GM13976 (cell line): ENCODE results near the gene SPARCL1.

Experiments
- DNase-seq: peaks from one replicate; pipeline ENCODE4 v3.0.0; 2012; ENCODE audit warnings: low spot score
- CTCF ChIP-seq: IDR thresholded peaks from 2 replicates; pipeline ENCODE4 v1.5.1; 2012; ENCODE audit warnings: borderline replicate concordance, mild to moderate bottlenecking; ENCODE audit not compliant: insufficient read depth; ENCODE audit errors: extremely low read depth, missing control alignments, control extremely low read depth
- in situ Hi-C: fragments of 300-500 bp; cut with MboI; formaldehyde crosslinking; loops from one replicate; pipeline ENCODE4 v1.12.0; 2022; ENCODE audit warnings: low sequenced_read_pairs, mixed read lengths, inconsistent platforms; ENCODE audit not compliant: unreplicated experiment

SPARCL1 gene

GRCh38 chr4:87553182-87553581, 24.0 kb upstream of the SPARCL1 start:
- in situ Hi-C loops: no loop called here
- no peak for TF ChIP-seq CTCF
- DNase-seq: no peak

- DNase-seq: no peak
- in situ Hi-C loops: no loop called here
Measured at GRCh38 chr4:87551361-87551760, 22.2 kb upstream of the SPARCL1 start.

GRCh38 chr4:87547016-87547708, 18.0 kb upstream of the SPARCL1 start:
- DNase-seq: no peak
- TF ChIP-seq CTCF: no peak
- in situ Hi-C loops: no loop called here

More at GRCh38 chr4:87551361-87551760, 22.2 kb upstream of the SPARCL1 start:
- TF ChIP-seq CTCF: no peak

GRCh38 chr4:87545052-87545451, 15.9 kb upstream of the SPARCL1 start:
- in situ Hi-C loops: no loop called here
- TF ChIP-seq CTCF: no peak
- DNase-seq: no peak

- in situ Hi-C loops: no loop called here
- no peak for TF ChIP-seq CTCF
Measured at GRCh38 chr4:87543835-87544461, 14.8 kb upstream of the SPARCL1 start.

GRCh38 chr4:87542734-87543312, 13.6 kb upstream of the SPARCL1 start:
- no peak for TF ChIP-seq CTCF
- in situ Hi-C loops: no loop called here
- no peak for DNase-seq

More at GRCh38 chr4:87543835-87544461, 14.8 kb upstream of the SPARCL1 start:
- no peak for DNase-seq
